Ammon's horn (tissue), 1 donor: Measurements from ENCODE around the gene PET117.
"Not testable (repeated sequence)": the region's sequence is repeated elsewhere in the genome, so short reads cannot be mapped to it uniquely, and the experiment has no call there.

Experiments
- DNase-seq: peaks from one replicate; pipeline ENCODE4 v3.0.0-alpha.2; 2016; ENCODE audit warnings: low spot score

The PET117 gene

DNA sequence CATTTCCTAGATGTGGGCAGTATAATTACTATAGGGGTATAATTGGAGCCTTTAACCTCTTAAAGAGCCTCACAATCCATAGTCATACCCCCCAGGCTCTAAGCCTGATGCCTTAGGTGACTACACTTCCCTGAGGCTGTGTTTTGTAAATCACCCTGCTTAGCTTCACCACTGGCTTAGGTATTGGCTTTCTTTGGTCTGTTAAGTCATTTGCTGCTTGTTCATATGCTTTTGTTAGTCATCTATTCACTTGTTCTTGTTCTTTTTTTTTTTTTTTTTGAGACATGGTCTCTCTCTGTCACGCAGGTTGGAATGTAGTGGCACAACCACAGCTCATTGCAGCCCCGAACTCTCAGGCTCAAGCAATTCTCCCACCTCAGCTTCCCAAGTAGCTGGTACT, 26.7 kb downstream of the PET117 start:
- no peak for DNase-seq

DNA sequence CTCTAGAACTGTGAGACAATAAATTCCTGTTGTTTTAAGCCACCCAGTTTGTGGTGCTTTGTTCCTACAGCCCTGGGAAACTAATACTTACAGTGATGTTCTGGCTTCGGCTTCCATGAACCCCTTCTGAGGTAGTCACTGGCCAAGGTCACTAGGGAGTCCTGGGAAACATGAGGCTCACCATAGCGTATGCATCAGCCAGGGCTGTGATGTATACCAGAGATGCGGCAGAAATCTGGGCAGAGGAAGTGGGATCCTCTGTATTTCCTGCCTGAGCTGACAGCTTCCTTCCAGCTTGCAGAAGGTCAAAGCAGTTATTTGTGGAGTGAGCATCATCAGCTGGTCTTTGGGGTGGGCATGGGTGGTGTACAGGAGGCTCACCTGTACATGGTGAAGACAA, 27.9 kb downstream of the PET117 start:
- DNase-seq: no peak

DNA sequence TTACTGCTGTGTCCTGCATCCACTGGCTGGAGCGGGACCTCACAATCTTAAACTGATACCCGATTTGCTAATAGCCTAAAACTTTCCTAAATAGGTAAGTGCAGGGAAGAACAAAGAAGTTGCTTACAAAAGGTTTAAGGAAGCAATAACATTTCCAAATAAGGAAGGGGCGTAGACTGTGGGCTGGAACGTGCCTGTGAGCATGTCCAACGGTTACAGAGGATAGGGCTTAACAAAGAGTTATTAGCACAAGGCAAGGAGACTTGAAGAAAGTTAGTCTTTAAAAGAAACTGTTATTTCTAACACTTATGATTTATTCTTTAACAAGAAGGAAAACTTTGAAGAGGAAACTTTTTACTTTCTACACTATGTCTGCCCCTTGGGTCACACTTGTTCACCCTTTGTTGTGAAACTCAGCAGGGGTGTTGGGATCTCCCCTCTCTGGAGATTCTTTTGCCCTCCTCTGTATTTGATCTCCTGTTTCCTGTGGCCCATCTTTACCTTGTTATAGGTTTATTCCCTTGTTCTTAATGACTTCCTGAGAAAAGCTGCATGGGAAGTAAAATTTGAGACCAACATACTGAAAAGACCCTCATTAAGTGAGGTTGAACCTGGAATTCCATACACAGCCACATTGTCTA, 28.7 kb downstream of the PET117 start:
- no peak for DNase-seq

DNA sequence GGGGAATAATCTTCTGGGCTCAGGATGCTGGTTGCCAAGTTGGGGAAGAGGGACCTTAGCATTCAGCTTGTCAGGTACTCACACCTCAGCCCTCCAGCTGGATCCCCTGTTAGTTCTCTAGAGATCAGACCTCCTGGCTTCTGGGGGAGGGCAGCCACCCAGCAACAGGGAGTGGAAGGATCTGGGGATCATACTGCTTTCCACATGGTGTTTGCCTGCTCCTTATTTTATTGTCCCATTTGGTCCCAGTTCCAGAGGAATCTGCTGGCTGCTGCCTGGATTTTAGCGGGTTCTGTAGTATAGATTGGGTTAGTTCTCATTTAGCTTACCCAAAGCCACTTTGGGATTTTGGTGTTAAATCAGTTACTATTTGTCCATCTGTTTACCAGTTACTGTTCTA, 29.3 kb downstream of the PET117 start:
- DNase-seq: no peak

DNA sequence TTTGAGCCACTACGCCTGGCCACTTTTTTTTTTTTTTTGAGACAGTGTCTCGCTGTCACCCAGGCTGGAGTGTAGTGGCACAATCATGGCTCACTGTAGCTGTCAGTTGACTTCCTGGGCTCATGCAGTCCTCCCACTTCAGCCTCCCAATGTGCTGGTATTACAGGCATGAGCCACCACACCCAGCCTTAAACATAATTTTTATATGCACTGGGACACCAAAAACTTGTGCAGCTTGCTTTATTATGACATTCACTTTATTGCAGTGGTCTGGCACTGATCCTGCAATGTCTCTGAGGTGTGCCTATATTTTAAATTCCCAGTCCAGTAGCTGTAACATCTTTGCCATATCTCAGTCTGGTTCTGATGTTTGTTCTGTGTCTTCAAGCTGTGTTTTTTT, 34.7 kb downstream of the PET117 start:
- no peak for DNase-seq

DNA sequence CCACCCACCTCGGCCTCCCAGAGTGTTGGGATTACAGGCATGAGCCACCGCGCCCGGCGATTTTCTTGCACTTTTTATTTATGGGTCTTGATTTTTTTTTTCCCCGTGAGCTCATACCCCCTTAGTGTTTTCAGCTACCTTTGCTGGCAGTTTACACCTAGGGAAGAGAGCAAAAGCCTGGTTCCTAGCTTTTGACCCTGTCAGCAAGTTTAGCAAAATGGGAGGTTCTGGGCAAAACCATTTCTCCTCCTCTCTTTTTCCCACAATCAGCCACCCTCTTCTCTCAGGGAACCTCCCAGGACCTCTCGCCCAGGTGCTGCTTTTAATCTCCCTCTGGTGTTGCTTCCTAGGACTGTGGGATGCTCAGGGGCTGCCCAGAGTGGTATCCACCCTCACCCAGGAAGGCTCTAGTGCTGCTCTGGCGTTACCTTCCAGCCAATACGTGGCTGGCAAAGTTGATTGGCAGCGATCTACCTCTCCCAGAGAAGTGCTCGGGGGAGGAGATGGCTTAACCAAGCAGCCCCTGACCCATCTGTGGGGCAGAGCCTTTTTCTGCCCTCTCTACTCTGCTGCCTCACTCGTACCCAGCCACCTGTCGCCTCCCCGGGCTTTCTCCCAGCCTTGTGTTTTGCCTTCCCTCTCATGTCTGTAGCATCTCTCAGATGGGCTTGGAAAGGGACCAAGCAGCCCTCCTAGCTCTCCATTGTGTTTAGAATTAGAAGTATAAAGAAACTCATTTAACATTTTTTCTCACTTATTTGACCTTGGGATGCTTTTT, 37.4 kb downstream of the PET117 start:
- DNase-seq: no peak

DNA sequence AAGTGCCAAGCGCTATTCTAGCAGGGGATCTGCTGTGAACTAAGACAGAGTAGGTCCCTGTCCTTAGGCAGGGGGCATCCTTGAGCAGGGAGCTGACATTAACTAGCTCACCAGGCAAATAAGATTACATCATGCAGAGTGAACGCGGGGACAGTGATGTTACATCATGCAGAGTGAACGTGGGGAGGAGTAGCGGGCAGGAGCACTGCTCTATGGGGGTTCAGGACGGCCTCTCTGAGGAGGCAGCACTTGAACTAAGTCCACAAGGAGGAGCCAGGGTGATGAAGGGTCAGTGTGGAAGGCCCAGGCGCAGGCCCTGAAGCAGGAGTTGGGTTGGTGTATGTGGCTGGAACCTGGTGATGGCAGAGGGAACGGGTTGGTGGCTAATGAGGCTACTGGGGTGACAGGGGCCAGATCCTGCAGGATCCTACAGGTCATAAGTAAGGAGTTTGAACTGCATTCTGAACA, 38.7 kb downstream of the PET117 start:
- no peak for DNase-seq

DNA sequence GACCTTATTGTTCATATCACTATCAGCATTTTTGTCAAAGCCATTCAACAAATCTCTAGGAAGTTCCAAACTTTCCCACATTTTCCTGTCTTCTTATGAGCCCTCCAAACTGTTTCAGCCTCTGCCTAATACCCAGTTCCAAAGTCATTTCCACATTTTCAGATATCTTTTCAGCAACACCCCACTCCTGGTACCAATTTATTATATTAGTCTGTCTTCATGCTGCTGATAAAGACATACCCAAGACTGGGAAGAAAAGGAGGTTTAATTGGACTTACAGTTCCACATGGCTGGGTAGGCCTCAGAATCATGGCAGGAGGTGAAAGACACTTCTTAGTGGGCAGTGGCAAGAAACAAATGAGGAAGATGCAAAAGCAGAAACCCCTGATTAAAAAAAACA, 42.7 kb downstream of the PET117 start:
- DNase-seq: not testable (repeated sequence)

DNA sequence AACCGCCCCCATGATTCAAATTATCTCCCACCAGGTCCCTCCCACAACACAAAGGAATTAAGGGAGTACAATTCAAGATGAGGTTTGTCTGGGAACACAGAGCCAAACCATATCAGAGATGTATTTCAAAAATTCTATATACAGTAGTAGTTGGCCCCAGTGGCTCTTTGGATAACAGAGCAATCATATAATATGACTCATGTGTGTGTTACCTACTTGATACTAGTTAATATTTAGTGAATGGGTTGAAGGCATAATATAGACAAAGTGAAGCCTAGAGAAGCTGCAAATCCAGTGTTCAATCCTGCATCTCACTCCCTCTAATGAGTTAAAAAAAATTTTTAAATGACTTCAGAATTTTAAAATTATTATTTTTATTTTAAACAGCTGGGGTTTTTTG, 43.2 kb downstream of the PET117 start:
- no peak for DNase-seq

DNA sequence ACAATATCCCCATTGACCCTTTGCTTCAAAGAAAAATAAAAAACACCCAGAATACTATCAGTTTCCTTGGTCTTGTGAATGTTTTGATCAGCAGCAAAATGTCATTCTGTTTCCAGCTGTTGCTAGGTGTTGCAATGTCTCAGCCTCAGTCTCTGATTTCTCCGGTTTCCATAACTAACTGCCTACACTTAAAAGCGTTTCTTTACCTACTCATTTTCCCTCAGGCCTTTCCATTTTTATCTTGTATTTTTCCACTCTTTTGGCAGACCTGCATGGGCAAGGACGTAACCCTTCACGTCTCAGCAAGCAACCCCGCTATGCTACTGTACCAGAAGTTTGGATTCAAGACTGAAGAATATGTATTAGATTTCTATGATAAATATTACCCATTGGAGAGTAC, 49.4 kb downstream of the PET117 start:
- no peak for DNase-seq

DNA sequence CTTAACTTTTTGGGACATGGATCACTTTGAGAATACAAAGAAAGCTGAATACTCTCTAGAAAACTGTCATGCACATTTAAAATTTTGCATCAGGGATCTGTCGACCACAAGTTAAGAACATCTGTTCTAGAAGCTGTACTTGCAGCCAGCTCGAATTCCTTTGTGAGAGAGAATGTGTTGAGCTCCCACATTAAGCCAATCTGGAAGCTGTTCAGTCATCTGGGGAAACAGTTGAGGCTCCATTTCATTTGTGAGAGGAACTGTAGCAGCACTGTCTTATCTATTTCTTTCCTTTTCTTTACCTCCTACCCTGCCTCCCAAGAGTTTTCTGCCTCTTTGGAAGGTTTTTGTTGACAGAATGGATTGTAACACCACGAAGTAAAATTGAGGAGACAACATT, 50.8 kb downstream of the PET117 start:
- DNase-seq: peak; percentile 17

DNA sequence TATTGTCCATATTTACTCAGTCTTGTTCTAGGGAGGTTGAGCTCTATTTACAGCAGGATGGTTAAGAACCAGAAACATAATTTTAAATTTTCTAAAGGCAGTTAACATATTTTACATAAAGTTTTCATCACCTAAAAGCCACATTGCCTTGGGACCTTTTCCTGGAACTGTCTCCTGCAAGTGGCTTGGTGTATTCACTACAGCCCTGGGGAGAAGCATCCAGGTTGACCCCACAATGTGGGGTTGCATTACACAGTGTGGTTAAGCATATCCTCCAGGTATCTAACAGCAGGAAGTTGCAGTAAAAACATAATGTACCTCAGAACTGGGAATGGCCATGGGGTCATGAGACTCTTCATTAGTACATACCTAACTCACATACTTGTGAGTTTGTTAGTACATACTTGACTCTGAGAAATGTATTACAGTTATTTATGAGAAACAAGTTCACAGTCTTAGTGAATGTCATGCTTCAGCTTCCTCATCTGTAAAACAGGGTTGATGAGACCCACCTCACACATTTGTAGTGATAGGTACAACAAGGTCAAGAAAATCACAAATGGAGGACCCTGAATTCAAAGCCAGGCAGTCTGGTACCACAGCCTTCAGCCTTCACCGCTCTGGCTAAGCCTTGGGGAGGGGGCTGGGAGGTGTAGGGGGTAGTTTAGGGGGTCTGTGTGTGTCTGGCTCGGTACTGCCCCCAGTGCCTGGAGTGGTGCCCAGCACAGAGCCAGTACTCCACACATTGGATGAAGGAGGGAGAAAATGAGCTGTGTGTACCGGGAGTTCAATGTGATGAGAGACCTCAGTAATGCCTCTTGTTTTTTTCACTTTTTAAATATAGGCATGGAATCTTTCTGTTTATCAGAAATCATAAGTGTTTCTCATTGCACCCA, 52.9 kb downstream of the PET117 start:
- no peak for DNase-seq

DNA sequence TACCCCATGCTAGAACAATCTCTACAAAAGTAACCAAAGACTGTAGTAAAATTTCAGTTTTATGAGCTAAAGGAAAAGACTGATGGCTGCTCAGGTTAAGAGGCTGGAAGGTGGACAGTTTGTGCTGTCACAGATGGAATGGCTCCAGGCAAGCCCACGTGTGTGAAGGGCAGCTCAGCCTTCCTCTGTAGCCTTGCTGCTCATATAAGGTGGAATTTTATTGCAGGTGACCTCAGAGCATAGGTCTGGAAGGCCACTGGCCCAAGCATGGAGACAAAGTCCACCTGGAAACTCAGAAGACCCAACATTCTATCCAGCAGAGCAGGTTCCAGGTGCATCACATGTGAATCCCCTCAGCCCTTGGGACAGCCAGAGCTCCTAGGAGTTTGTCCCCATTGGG, 53.6 kb downstream of the PET117 start:
- no peak for DNase-seq
